T-helper 1 cell treated with Interleukin-12 subunit alpha and Interleukin-12 subunit beta and Interleukin-4 antibody, amounts not matched to agents 30 μg/mL and 1 μg/mL, for 36 hours (primary cell): Measurements from ENCODE around the gene KTN1.

Source experiments
- H3K27ac Mint-ChIP-seq: one replicate; pipeline ENCODE4 v1.8.0; 2021; ENCODE audit warnings: mild to moderate bottlenecking, mixed read lengths
- H3K27me3 Mint-ChIP-seq: one replicate; pipeline ENCODE4 v1.8.0; 2021; ENCODE audit warnings: low read depth, mixed read lengths
- H3K36me3 Mint-ChIP-seq: one replicate; pipeline ENCODE4 v1.8.0; 2021; ENCODE audit warnings: low read depth, mixed read lengths
- H3K4me1 Mint-ChIP-seq: one replicate; pipeline ENCODE4 v1.8.0; 2021; ENCODE audit warnings: low read depth, mixed read lengths
- H3K4me3 Mint-ChIP-seq: one replicate; pipeline ENCODE4 v1.8.0; 2021; ENCODE audit warnings: mild to moderate bottlenecking, moderate library complexity, mixed read lengths
- H3K9me3 Mint-ChIP-seq: one replicate; pipeline ENCODE4 v1.8.0; 2021; ENCODE audit warnings: mixed read lengths

The KTN1 gene

DNA sequence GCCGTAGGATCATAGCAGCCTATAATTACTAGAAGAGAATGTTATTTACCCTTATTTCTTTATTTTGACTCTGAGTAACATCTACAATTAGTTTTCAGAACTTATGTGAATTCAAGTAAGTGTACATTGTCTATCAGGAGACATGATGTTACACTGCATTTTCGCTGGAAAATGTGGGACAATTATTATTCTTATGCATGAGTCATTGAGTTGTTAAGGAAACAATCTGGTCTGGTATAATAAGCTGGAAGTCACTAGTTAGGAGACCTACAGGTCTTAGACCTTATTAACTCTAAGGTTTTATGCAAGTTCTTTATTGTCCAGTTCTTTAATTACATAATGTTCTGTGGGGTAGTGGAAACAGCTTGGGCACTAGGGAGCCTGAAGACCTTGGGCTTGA lies 5.8 kb downstream of the KTN1 start:
- no peaks in the 10 kb centered on the region for H3K27me3 Mint-ChIP-seq
- H3K4me1 Mint-ChIP-seq, result peaks cover 33% of the 10 kb centered on the region
- H3K36me3 Mint-ChIP-seq, result no peaks in the 10 kb centered on the region
- H3K4me3 Mint-ChIP-seq, result no peak overlapping the region
- H3K9me3 Mint-ChIP-seq, result no peaks in the 10 kb centered on the region
- no peak overlapping the region for H3K27ac Mint-ChIP-seq

DNA sequence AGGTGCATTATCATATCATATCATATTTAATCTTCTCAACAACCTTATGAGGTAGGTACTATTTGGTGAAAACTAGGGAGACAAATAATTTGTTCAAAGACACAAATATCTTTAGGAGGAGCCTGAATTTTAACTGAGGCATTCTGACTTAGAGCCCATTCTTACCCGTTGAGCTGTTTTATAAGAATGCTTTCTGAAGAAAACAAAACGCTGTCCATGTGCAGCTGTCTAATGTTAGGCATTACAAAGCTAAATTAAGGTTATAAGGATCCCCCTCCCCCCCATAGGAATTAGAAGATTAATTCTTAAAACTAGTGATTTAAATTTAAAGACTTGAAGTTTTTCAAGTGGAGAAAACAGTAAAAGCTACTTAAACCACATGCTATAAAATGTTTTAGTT lies 6.4 kb downstream of the KTN1 start:
- H3K9me3 Mint-ChIP-seq, result no peaks in the 10 kb centered on the region
- no peak overlapping the region for H3K4me3 Mint-ChIP-seq
- no peaks in the 10 kb centered on the region for H3K36me3 Mint-ChIP-seq
- H3K27me3 Mint-ChIP-seq, result no peaks in the 10 kb centered on the region
- H3K27ac Mint-ChIP-seq, result no peak overlapping the region
- H3K4me1 Mint-ChIP-seq, result peaks cover 28% of the 10 kb centered on the region

DNA sequence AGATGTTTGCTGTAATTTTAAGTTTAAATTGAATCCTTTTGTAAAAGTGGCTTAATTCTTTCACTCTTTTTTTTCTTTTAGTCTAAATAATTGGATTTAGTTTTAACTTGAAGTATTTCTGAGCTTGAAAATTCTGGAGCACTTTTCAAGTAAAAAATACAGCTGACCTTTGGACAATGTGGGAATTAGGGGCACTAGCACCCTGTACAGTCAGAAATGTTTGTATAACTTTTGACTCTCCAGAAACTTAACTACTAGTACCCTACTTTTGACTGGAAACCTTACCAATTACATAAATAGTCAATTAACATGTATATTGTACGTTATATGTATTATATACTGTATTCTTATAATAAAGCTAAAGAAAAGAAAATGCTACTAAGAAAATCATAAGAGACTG lies 7.8 kb downstream of the KTN1 start:
- no peak overlapping the region for H3K4me3 Mint-ChIP-seq
- no peak overlapping the region for H3K27ac Mint-ChIP-seq
- H3K27me3 Mint-ChIP-seq, result no peaks in the 10 kb centered on the region
- no peaks in the 10 kb centered on the region for H3K36me3 Mint-ChIP-seq
- H3K9me3 Mint-ChIP-seq, result no peaks in the 10 kb centered on the region
- peaks cover 23% of the 10 kb centered on the region for H3K4me1 Mint-ChIP-seq

DNA sequence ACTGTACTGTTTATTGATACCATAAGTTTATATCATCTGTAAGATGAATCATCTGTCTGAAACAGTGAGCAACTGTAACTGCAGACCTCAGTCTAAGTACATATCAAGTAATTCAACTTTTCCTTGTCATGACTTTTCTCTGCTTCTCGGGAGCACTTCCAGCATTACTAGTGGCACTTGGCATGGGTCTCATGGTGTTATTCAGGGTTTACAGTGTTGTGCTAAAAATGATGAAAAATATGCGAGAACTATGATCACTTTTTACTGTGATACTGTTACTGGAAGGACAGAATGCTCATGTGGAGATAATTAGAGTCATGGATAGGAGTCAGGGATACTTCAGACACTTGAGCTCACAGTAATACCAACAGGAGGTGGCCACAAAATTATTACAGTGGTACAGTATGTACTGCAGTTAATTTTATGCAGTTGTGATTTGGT lies 8.3 kb downstream of the KTN1 start:
- H3K9me3 Mint-ChIP-seq, result no peaks in the 10 kb centered on the region
- no peaks in the 10 kb centered on the region for H3K27me3 Mint-ChIP-seq
- H3K4me1 Mint-ChIP-seq, result peaks cover 20% of the 10 kb centered on the region
- no peak overlapping the region for H3K4me3 Mint-ChIP-seq
- H3K27ac Mint-ChIP-seq, result no peak overlapping the region
- no peaks in the 10 kb centered on the region for H3K36me3 Mint-ChIP-seq

DNA sequence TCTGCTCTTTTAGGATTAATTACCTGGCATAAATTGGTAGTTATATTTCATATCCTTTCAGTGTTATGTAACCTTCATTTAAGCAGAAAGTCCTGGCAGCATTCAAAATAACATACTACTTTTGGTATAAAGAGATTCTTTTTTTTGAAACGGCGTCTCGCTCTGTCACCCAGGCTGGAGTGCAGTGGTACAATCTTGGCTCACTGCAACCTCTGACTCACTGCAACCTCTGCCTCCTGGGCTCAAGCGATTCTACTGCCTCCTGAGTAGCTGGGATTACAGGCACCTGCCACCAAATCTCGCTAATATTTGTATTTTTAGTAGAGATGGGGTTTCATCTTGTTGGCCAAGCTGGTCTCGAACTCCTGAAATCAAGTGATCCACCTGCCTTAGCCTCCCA lies 9.2 kb downstream of the KTN1 start:
- Mint-ChIP-seq H3K4me1 (peaks cover 24% of the 10 kb centered on the region), H3K27ac (no peak overlapping the region), H3K4me3 (no peak overlapping the region), H3K27me3 (no peaks in the 10 kb centered on the region), H3K36me3 (peaks cover 3% of the 10 kb centered on the region), H3K9me3 (no peaks in the 10 kb centered on the region)

DNA sequence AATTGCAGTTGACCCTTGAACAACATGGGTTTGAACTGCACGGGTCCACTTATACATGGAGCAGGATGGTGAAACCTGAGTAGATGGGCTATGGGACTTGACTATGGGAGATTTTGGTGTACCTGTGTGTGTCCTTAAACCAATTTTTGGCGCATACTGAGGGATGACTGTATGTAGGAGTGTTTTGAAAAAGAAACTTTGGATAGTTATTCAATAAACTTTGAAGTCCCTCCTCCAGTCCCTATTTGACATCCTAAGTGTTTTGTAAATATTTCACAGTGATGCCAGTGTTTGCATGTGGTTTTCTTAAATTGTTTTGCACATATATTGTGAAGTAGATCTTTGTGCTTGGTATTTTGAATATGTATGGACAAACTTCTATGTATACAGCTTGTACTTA lies 12.4 kb downstream of the KTN1 start:
- Mint-ChIP-seq H3K27ac (no peak overlapping the region), H3K4me1 (peaks cover 12% of the 10 kb centered on the region), H3K4me3 (no peak overlapping the region)

DNA sequence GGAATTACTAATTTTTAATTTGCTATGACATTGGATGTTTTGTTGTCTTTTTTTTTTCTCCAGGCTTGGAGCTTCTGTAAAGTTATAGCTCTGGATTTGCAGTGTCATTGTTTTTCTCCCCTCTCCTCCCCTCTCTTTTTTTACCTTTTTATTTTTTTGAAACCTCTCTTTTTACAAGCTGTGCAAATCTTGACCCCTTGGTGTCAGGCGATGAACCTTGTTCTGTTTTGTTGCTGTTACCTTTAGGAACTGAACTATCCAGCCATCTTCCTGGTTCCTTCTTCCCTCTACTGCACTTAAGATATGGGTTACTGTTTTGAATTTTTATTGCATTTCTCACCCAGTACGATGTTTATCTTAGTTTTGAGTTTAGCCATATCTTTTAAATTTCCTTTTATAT lies 13.7 kb downstream of the KTN1 start:
- H3K36me3 Mint-ChIP-seq, result peaks cover 3% of the 10 kb centered on the region
- no peaks in the 10 kb centered on the region for H3K27me3 Mint-ChIP-seq
- H3K9me3 Mint-ChIP-seq, result no peaks in the 10 kb centered on the region
- H3K27ac Mint-ChIP-seq, result no peak overlapping the region
- H3K4me3 Mint-ChIP-seq, result no peak overlapping the region
- H3K4me1 Mint-ChIP-seq, result peaks cover 10% of the 10 kb centered on the region

More for the DNA sequence above, 12.4 kb downstream of the KTN1 start:
- Mint-ChIP-seq H3K36me3 (peaks cover 3% of the 10 kb centered on the region), H3K9me3 (no peaks in the 10 kb centered on the region), H3K27me3 (no peaks in the 10 kb centered on the region)

DNA sequence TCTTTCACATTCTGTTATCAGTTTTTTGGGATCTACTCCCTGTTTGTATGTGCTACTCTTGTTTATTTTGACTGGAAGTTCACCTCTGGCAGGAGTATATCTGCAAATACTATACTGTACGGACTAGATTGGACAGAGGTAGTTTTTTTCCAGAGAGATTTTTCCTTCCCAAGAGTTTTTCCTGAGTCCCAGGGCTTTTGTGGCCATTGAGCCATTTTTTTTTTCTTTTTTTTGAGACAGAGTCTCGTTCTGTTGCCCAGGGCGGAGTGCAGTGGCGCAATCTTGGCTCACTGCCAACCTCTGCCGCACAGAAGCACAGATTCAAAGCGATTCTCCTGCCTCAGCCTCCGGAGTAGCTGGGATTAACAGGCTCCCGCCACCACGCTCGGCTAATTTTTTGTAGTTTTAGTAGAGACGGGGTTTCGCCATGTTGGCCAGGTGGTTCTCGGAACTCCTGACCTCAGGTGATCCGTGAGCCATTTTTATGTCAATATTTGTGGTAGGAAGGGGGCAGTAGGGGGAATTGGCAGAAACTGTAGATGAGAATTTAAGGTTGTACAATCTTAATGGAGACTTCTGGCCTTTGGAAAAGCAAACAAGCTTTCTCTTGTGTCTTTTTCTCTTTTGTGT lies 19.4 kb downstream of the KTN1 start:
- Mint-ChIP-seq H3K4me3 (no peak overlapping the region), H3K27ac (no peak overlapping the region), H3K9me3 (no peaks in the 10 kb centered on the region), H3K4me1 (peaks cover 6% of the 10 kb centered on the region), H3K36me3 (peaks cover 5% of the 10 kb centered on the region), H3K27me3 (no peaks in the 10 kb centered on the region)

DNA sequence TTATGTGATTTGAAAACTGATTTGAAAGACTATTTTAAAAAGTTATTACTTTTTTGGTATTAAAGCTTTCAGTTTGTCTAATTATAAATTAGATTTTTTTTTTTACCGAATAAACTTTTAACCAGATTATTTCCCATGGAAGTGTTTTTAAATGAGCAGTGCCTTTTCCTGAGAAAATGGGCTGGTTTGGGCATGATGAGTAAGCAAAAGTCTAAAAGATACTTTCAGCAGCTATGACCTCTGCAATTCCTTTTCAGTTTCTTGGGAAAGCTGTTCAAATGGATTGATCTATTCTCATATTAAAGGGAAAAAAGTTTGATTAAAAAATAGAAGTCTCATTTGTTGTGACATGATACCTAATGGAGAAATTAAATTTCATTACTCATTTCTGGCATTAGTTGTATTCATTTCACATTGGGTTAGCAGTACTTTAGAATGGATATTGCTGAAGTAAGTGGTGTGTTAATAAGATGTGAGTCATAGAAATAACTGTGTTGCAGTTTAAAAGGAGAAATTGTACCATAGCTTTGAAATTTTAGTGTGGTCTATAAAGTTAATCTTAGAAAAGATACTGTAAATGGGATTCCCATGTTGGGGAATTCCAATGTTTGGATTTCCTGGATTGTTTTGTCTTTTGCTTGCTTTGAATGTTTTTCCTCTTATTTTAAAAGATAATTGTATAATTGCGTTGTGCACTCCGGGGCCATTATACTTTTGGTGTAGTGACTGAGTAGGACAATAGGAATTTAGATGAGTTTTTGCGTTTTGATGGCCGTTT lies 21.0 kb downstream of the KTN1 start:
- peaks cover 4% of the 10 kb centered on the region for H3K4me1 Mint-ChIP-seq
- peaks cover 5% of the 10 kb centered on the region for H3K36me3 Mint-ChIP-seq
- no peaks in the 10 kb centered on the region for H3K27me3 Mint-ChIP-seq
- H3K27ac Mint-ChIP-seq, result no peak overlapping the region
- no peak overlapping the region for H3K4me3 Mint-ChIP-seq
- no peaks in the 10 kb centered on the region for H3K9me3 Mint-ChIP-seq

DNA sequence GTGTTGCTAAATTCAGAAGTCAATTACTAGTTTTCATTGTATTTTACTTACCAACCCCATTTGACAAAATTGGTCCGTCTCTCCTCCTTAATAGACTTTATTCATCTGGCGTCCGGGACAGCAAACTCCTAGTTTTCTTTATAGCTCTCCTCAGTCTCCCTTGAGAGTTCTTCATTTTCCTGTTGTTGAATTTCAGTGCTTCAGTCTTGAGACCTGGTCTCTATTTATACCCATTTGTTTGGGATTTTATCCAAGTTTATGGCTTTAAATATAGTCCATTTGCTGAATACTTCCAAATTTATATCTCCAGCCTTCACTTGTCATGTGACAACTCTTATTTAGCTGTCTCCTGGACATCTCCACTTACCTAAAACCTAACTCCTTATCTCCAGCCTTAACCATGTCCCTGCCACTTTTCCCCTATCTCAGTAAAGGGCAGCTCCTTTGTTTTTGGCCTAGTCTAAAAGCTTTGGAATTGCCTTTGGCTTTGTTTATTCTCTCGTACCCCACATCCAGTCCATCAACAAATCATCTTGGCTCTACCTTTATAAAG lies 23.5 kb downstream of the KTN1 start:
- Mint-ChIP-seq H3K27ac (no peak overlapping the region), H3K9me3 (no peaks in the 10 kb centered on the region), H3K27me3 (no peaks in the 10 kb centered on the region), H3K36me3 (peaks cover 5% of the 10 kb centered on the region), H3K4me3 (no peak overlapping the region), H3K4me1 (peaks cover 6% of the 10 kb centered on the region)

DNA sequence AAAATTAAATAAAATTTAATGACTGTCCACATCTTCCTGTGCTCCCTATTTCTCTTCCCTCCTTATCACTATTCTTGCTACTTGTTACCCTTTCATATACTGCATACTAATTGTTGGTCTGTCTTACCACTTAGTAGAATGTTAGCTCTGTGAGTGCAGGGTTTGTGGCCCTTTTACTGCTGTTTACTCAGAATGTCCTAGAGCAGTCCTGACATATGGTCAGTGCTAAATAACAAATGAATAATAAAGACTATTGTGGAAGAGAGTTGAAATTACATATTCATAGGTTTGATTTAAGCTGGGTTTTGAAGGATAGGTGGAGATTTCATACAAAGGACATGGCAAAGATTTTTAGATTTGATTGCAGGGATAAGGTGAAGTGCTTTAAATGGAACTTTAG lies 24.5 kb downstream of the KTN1 start:
- Mint-ChIP-seq H3K36me3 (peaks cover 5% of the 10 kb centered on the region), H3K27me3 (no peaks in the 10 kb centered on the region), H3K27ac (no peak overlapping the region), H3K4me1 (peaks cover 6% of the 10 kb centered on the region), H3K9me3 (no peaks in the 10 kb centered on the region), H3K4me3 (no peak overlapping the region)

DNA sequence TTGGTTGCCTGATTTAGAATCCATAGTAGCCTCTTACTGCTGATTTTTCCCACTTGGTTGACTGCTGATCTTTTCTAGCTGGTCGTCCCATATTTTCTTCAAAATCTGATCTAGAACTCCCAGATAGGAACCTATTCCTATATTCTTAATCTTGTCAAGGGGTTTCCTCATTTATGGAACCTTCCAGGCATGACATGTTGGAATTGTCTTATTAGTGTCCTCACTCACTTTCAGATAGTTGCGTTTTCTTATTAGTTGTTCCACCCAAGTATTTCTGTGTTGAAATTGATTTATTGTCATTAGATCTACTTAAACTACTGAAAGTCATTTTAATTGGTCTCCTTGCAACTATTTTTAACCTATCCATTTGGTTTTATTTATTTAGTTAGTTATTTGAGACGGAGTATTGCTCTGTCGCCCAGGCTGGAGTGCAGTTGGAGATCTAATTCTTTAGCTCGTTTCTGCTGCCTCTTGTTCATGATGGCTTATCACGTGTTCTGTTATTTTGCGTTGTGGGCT lies 25.0 kb downstream of the KTN1 start:
- H3K9me3 Mint-ChIP-seq, result no peaks in the 10 kb centered on the region
- H3K27ac Mint-ChIP-seq, result no peak overlapping the region
- no peaks in the 10 kb centered on the region for H3K27me3 Mint-ChIP-seq
- no peak overlapping the region for H3K4me3 Mint-ChIP-seq
- peaks cover 6% of the 10 kb centered on the region for H3K4me1 Mint-ChIP-seq
- peaks cover 5% of the 10 kb centered on the region for H3K36me3 Mint-ChIP-seq

DNA sequence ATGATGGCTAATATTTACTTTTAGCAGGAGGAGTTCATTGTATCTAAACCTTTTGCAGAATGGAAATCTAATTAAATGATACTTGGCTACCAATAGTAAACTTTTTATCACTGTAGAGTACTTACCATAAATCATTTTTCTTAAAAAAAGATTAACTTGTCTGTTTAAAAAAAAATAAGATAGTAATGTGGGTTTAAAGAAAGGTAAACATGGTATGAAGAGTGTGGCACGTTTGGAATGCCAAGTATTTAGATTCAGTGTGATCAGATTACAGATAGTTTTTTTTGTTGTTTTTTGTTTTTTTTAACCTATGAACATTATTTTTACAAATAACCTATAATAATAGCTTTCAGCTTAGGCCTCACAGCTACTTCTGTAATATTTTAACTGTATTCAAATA lies 25.8 kb downstream of the KTN1 start:
- Mint-ChIP-seq H3K4me3 (no peak overlapping the region), H3K27me3 (no peaks in the 10 kb centered on the region), H3K4me1 (peaks cover 6% of the 10 kb centered on the region), H3K36me3 (peaks cover 3% of the 10 kb centered on the region), H3K9me3 (no peaks in the 10 kb centered on the region), H3K27ac (no peak overlapping the region)

DNA sequence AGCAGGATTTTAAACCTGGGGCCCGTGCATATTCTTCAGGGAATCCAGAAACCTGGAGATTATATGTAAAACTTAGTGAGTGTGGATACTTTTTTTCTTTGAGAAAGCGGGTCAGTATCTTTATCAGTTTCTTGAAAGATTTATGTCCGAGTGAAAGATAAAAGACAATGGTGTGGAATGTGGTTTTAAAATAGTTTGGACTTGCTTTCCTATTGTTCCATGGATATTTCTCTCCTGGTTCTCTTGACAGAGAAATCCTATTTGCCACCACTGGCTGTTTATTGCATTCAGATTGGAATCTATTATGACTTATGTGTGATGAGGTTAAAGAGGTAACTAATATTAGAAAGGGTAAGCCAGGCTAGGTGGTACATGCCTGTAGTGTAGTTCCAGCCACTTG lies 27.4 kb downstream of the KTN1 start:
- no peak overlapping the region for H3K4me3 Mint-ChIP-seq
- H3K9me3 Mint-ChIP-seq, result no peaks in the 10 kb centered on the region
- no peak overlapping the region for H3K27ac Mint-ChIP-seq
- no peaks in the 10 kb centered on the region for H3K27me3 Mint-ChIP-seq
- H3K36me3 Mint-ChIP-seq, result no peaks in the 10 kb centered on the region
- peaks cover 4% of the 10 kb centered on the region for H3K4me1 Mint-ChIP-seq

DNA sequence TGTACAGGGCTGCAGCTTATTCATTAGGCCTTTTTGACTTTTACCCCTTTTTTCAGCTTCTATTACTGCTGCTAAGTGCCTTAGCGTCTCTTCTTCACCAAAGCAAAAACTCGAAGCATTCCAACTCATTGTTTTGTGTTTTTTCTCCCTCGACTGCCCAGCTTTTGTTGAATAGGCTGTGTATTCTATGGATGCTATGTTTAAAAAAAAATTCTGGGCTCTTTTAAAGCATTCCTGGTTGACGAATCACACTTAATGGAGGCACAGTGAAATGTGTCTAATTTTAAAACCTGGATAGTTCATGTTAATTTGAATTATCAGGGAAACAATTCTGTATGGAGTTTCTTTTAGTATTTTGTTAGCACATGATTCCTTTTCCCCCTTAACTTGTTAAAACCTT lies 29.7 kb downstream of the KTN1 start:
- H3K27ac Mint-ChIP-seq, result no peak overlapping the region
- peaks cover 8% of the 10 kb centered on the region for H3K4me1 Mint-ChIP-seq
- peaks cover 11% of the 10 kb centered on the region for H3K36me3 Mint-ChIP-seq
- no peak overlapping the region for H3K4me3 Mint-ChIP-seq
- no peaks in the 10 kb centered on the region for H3K27me3 Mint-ChIP-seq
- no peaks in the 10 kb centered on the region for H3K9me3 Mint-ChIP-seq
